NCI-H82 treated with DMSO at 0.1 percent for 48 hours (cell line): ENCODE measurements around the gene FLVCR1.
A peak's percentile ranks its signal among the peaks of the same experiment; 100 is the strongest.

Experiments used
- DNase-seq: peaks from one replicate; lab custom pipeline; 2025; ENCODE audit not compliant: unreplicated experiment; lab: John Stamatoyannopoulos, UW

FLVCR1 gene

GRCh38 chr1:212915245-212916091 lies 57.4 kb downstream of the FLVCR1 start:
- DNase-seq, result peak; percentile 64

GRCh38 chr1:212916481-212917133 lies 58.5 kb downstream of the FLVCR1 start:
- DNase-seq, result peak; percentile 16

DNA sequence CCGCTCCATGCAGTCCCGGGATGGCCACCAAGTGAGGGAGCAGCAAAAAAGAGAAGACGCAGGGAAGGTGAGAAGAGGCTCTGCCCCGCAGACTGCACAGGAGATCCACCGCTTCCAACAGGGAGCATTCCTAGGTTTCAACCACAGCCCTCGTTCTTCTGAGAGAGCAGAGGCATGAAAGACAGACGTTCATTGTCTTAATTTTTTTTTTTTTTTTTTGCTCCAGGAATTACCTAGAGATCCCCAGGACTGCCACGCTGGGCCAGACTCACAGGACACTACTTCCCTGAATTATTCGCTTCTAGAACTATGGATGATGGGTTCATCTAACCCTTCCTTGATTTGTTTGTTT lies 59.0 kb downstream of the FLVCR1 start:
- DNase-seq, result no peak

GRCh38 chr1:212917858-212918257 lies 59.8 kb downstream of the FLVCR1 start:
- DNase-seq, result no peak

- peak; percentile 36 for DNase-seq
Measured at GRCh38 chr1:212918824-212919223, 60.7 kb downstream of the FLVCR1 start.

DNA sequence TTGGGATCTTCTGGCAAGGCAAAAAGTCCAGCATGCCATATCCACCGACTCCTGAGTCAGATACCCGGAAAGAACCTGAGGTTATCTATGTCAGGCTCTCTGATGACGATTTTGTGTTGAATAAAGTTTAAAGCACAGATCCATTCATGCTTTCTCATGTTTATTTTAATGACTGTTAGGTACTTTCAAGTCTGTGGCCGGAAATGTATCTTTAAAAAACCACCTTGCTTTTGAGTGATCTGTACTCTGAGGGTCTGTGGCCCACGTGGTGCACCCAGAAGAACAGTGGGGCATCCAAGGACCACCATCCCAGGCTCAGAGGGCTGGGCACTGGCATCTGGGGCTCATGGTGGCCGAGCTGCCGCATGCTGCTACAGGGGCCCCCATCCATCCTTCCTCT lies 62.2 kb downstream of the FLVCR1 start:
- no peak for DNase-seq

GRCh38 chr1:212920896-212921295 lies 62.8 kb downstream of the FLVCR1 start:
- DNase-seq, result no peak

DNA sequence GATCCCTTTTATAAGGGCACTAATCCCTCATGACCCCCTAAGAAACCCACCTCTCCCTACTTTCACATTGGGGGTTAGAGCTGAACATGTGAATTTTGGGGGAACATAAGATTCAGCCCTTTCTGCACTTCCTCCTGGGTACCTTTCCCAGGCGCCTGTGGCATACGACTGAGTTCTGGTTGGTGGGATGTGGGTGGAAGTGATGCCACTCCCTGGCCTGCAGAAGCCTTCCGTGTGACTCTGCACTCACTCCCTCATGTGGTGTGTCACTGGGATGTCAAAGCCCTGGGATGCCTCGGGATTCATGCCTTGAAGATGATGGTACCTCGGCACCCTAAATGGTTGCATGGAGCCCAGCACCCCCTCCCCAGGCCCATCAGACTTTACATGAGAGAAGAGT lies 63.9 kb downstream of the FLVCR1 start:
- DNase-seq, result no peak

DNA sequence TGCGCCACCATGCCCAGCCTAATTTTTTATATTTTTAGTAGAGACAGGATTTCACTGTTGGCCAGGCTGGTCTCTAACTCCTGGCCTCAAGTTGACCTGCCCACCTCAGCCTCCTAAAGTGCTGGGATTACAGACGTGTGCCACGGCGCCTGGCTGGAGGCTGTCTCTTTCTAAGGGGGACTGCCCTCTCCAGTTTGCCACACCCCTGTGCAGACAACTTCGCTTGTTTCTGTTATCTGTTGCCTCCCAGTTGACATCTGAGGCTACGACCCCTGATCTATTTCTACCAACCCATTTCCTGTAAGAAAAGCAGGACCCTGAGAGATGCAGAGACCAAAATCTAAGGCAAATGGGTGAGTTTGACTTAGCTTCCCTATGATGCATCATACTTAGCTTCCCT lies 68.3 kb downstream of the FLVCR1 start:
- DNase-seq, result no peak

DNA sequence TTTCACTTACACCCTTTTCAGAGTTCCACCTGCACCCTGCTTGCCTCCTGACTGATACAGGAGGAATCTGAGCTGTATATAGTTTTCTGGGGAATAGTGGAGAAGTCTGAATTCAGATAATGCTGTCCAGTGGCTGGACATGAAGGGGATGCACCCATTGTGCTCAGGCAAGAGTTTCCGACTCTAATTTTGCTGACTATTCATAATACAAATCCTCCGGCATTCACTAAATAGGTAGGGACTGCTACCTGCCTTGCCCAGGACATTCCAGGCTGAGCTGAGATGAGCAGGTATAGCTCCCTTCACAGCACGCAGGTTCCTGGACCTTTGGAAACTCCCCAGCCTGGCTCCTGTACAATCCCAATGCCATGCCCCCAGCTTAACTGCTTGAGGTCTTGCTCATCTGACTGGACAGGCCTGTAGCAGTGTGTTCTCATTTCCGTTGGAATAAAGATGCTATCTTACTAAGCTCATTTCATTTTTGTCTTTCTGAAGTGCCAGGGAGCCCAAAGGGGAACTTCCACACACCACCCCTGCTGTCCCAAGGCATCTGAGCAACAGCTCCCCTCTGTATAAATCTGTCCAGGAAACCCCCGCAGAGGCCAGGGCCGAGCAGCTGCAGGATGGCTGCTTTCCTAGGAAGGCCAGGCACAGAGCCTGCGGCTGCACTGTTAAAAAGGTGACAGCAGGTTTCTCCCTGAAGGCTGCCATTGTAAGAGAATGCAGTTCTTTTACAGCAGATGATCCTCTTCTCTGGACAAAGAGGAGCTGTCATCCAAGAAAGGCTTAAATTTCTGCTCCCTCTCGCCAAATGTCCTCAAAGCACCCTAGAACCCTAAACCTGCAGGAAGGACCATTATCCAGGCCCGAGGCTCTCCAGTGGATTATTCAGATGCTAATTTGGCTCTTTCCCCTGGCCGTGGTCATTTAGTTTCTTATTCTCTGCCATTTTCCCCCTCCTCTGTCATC lies 70.5 kb downstream of the FLVCR1 start:
- no peak for DNase-seq

DNA sequence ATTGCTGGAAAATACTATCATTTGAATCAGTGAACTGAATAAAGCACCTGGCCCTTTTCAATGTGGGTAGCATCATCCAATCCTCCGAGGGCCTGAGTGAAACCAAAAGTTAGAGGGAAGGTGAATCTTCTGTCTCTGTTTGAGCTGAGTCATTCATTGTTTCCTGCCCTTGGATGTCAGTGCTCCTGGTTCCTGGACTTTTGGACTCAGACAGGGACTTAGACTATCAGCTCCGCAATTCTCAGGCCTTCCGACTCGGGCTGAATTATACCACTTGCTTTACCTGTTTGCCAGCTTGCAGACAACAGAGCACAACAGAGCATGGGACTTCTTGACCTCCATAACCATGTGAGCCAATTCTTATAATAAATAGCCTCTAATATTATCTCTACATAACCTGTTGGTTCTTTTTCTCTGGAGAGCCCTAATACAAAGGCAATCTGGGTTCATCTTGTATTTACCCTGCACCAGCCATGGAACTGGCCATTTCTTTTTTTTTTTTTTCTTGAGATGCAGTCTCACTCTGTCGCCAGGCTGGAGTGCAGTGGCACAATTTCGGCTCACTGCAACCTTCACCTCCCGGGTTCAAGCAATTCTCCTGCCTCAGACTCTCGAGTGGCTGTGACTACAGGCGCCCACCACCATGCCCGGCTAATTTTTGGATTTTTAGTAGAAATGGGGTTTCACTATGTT lies 73.1 kb downstream of the FLVCR1 start:
- no peak for DNase-seq

DNA sequence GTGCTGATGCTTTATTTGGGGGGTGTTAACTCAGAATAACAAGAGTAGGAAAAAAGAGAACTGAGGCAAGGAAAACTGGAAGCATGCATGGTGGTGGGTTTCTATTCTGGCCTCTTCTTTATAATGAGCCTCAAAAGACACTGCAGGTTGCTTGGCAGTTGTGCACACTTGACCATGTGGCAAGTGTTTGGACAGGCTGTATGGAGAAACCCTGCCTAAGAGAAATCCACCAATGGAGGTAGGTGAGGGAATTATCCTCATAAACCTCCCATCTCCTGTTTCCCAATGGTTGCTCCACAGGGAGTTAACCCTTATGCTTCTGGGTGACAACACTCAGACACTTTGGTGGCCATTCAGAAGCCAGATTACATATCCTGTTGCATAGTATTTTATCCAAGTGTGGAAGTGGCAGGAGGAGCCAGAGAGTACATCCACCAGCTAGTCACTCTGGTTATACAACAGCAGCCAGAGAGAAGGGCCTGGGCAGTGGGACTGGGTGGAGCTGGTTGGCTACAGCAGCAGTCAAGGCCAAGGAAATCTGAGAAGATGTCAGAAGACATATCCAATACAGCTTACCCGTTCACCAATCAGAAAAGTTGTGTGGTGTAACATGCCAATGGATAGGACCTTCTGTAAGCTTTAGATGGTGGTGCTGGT lies 75.9 kb downstream of the FLVCR1 start:
- DNase-seq, result no peak

GRCh38 chr1:212935387-212935981 lies 77.4 kb downstream of the FLVCR1 start:
- no peak for DNase-seq

- no peak for DNase-seq
Measured at GRCh38 chr1:212937034-212937433, 79.0 kb downstream of the FLVCR1 start.

DNA sequence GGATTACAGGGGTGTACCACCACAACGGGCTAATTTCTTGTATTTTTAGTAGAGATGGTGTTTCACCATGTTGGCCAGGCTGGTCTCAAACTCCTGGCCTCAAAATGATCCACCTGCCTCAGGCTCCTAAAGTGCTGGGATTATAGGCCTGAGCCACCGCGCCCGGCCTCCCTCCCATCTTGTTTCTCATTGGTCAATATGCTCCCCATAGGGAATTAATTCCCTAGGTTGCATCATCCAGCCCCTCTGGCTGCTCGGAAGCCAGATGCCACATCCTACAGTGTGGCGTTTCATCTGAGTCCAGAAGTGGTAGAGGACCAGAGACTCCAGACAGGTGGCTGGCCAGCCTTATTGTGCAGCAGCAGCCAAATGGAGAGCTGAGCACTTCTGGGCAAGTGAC lies 80.8 kb downstream of the FLVCR1 start:
- DNase-seq, result peak; percentile 84

DNA sequence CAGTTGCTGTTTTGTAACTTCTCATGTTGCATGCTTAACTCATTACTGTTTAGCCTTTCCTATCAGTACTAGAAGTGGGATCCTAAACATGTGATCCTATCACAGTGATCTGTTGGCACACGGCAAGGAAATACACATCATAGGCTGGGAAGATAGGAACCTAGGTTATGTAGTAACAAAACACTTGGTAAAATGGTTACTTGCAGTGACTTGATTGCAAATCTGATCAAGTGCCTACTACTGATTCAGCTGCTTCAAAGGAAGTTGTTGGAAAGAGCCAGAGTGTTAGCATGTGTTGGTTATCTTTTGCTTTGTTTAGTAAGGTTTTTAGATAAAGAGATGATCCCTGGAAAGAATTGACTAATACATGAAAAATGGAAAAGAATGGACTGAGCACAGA lies 83.4 kb downstream of the FLVCR1 start:
- DNase-seq, result no peak

DNA sequence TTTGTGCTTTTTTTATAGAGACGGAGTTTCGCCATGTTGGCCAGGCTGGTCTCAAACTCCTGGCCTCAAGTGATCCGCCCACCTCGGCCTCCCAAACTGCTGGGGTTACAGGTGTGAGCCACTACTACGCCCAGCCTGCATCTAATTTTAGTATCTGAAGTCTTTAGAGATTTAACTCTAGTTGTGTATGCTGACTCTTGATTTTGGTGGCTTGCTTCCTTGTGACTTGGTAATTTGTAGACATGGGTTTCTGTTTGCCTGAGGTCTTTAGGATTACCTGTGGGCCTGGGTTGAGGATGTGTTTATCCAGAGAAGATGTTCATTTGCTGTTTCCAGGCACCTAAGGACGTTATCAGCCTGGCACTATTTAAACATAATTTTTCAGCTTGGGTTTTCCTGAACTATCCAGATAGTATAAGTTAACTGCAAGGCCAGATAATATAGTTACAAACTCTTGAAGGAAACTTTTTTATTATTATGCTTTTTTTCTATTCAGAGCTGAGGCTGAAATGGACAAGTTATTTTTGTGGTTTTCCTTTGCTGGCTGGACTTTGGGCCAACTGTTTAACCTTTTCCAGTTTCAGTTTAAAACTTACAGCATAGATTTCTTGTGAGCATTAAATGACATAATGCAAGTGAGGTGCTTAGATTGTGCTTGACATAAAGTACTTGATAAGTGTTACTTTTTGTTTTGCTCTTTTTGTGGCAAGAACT lies 84.8 kb downstream of the FLVCR1 start:
- DNase-seq, result no peak

GRCh38 chr1:212943393-212943710 lies 85.3 kb downstream of the FLVCR1 start:
- no peak for DNase-seq

- DNase-seq, result no peak
Measured at GRCh38 chr1:212944229-212944901, 86.3 kb downstream of the FLVCR1 start.
